ENCODE measurements around the gene MYH7.

MYH7 gene

GRCh38 chr14:23385642-23386265, 49.7 kb downstream of the MYH7 start:
- no peak for DNase-seq

- no peak for DNase-seq
Measured at GRCh38 chr14:23385244-23385641, 50.2 kb downstream of the MYH7 start.

DNA sequence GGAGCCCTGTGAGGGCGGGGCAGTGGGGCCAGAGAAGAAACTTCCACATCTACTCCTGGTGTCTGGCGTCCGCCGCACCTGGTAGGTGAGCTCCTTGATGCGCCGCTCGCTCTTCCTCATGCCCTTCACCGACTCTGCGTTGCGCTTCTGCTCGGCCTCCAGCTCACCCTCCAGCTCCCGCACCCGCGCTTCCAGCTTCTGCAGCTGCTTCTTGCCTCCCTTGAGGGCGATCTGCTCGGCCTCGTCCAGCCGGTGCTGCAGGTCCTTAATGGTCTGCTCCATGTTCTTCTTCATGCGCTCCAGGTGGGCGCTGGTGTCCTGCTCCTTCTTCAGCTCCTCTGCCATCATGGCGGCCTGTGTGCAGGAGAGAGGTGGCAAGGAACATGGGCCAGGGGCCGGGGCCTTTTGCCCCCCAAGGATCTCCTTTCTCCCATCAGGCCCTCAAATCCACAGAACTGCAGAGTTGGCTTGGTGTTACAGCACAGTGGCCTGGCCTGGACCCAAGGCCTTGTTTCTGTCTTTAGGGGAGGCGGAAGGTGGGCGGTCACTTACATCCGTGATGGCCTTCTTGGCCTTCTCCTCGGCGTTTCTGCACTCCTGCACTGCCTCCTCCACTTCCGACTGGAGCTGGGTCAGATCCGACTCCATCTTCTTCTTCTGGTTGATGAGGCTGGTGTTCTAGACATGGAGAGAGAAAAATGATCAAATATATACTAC, 50.9 kb downstream of the MYH7 start:
- DNase-seq = no peak

DNA sequence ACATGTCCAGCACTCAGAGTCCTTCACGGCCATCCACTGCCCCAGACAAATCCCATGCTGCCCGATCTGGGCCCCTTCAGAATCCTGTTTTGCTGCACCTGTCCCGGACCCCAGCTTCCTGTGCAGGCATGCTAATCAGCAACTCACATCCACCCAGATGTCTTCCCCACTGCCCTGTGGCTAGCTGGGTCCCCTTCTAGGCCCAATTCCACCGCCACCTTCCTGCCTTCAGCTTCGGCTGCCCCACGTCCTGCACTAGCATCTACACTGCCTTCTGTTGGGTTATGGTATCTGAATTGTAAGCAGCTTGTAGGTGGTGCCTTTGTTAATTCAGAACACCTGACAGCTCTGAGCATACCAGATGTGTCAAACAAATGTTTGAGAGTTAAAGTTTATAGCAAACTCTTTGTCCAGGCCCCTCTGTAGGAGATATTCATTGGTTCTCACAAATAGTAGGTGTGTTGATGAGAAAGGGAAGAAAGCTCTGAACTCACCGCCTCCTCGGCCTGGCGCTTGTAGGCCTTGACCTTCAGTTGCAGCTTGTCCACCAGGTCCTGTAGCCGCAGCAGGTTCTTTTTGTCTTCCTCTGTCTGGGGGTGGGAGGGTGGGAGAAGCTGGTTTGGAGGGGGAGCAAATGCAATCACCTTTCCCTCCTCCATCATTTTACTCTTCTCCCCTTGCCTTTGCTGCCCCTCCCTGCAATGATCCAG, 52.6 kb downstream of the MYH7 start:
- DNase-seq = no peak

GRCh38 chr14:23382276-23382675, 53.2 kb downstream of the MYH7 start:
- no peak for DNase-seq

- no peak for DNase-seq
Measured at GRCh38 chr14:23381871-23382270, 53.6 kb downstream of the MYH7 start.

DNA sequence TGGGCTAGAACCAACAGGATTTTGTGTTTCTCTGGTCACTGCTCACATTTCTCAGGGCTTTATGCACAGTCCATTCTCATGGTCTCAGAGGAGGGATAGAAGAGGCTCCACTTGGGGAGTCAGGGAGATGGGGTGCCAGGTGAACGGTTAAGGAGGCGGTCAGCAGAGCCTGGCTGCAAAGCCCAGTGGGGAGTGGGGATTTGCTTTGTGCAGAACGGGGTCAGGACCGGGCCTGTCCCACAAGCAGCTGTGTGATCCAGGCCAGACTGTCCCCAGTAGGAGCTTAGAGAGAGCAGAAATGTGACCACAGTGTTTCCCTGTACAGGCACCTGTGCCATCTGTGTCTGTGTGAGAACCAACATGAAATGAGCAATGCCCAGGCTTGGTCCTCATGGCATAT, 54.5 kb downstream of the MYH7 start:
- DNase-seq = no peak

- no peak for DNase-seq
Measured at GRCh38 chr14:23380197-23380914, 55.1 kb downstream of the MYH7 start.

DNA sequence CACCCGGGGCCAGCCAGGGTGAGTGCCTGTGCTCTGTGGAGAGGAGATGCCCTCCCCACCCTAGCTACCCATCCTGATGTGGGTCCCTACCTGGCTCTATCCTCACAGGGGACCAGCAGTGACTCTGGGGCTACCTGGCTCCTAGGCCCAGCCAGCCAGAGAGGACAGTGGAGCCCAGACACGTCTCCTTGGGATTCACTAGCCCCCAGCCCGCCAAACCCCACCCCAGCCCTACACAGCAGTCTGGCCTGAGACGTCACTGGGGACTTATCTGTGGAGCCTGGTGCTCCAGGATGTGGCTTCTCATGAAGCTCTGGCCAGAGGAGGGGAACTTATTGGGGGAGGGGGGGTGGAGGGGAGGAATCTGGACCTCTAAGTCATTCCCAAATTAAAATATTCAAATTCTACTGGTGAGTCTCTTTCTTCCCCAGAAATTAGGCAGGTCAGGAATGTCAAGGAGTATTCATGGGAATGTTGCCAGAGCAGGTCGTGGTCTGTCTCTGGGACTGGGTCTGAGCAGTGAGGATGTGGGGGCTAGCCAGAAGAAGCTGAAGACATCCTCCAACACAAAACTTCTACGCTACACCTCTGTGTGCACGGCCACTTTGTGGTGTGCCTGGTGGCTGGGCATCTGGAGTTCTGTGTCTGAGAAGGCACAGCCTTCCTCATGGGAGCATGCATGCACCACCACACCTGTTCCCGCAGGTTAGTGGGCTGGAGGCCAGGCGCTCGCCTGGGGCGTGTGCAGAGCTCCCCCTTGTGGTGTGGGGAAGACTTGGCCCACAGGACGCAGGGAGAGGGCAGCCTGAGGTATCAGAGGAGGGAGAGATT, 55.9 kb downstream of the MYH7 start:
- peak; percentile 65 for DNase-seq

GRCh38 chr14:23378612-23379220, 56.7 kb downstream of the MYH7 start:
- no peak for DNase-seq

GRCh38 chr14:23377573-23378563, 57.6 kb downstream of the MYH7 start:
- DNase-seq = no peak

GRCh38 chr14:23377198-23377550, 58.3 kb downstream of the MYH7 start:
- no peak for DNase-seq

DNA sequence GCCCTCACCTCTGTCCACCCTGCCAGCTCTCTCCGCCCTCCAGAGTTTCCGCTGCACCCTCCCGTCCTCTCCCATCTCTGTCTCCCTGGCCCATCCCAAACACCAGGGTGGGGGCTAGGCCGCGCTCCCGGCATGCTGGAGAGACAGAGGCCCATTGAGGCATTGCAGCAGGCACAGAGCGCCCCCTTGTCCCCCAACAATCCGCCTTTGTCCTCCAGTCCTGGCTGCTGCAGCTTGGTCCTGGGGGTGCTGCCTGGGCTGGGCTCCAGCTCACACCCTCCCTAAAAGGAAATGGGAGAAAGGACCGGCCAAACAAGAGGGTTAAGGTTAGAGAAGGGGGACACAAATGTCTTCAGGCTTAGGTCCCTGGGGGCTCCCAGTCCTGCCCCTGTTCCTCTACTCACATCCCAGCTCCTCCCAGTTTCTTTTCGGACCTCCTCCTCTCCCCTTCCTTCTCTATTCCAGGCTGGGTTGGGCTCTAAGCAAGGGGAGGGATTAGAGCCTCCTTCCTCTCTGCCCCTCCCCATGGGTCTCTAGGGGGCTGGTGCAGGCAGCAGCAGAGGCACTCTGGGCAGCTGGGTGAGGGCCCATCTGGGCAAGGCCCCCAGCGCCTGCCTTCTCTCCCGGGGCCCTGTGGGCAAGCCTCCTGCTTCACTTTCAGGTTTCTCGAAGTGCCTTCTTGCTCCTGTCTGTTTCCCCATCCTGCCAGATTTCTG, 58.8 kb downstream of the MYH7 start, which contains the start of gene CMTM5:
Gene CMTM5, plus strand, starts transcription at position 565 of the 716 bp plus-strand sequence. CDS start 206 bp downstream, outside the sequence.
- DNase-seq = no peak

GRCh38 chr14:23375527-23376251, 59.8 kb downstream of the MYH7 start:
- DNase-seq = no peak

GRCh38 chr14:23373041-23373440, 62.4 kb downstream of the MYH7 start:
- DNase-seq = no peak

DNA sequence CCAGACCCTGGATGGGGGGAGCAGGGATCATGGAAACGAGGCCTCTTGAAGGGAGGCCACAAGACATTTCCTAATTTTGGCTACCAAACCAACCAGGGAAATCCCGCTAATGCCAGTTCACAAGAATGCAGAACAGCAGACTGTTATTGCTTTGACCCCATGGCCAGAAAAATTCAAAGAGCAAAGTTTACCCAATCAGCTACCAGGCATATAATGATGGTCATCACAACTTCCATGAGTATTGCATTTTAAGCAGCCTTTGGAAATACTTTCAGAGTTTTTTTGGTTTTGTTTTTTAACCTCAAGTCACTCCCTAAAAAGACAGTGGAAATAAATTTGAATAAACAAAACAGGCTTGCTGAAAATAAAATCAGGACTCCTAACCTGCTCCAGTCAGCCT, 63.0 kb downstream of the MYH7 start, which contains the start of gene IL25:
Gene IL25, plus strand, starts transcription at position 301 of the 400 bp plus-strand sequence.
- no peak for DNase-seq

- DNase-seq = no peak
Measured at GRCh38 chr14:23371865-23372264, 63.6 kb downstream of the MYH7 start.

- no peak for DNase-seq
Measured at GRCh38 chr14:23370221-23370620, 65.2 kb downstream of the MYH7 start.

DNA sequence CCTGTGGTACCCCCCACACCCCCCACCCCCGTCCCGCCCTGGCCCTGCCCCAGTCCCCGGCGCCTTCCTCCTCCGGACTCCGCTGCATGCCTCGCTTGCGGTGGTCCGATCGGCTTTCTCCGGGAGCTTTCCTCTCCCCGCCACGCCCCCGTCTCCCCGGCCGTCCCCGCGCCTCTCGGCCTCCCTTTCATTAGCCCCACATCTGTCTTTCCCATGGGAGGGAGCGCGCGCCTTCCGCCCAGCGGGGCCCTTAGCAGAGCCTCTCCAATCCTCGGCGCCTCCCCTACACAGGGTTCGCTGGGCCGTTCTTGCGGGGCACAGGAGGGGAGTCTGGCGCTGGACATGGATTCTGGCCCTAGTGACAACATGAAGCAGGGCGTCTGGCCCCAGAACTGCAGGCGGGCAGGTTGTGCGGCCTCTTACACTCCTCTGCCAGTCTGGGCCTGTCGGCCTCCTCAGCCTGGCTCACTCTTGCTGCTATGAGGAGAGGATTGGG, 69.0 kb downstream of the MYH7 start:
- no peak for DNase-seq
